Urinary bladder (tissue), 4 donors: ENCODE data around the gene ALLC. TPM values are rescaled to one million over a fixed set of nuclear protein-coding genes. Genes with fewer than 3 reads are reported as not detected.

Experiments
- DNase-seq: peaks from one replicate; pipeline ENCODE4 v3.0.0-alpha.2; 2015; ENCODE audit errors: extremely low spot score
- H3K27ac ChIP-seq: one replicate; pipeline ENCODE4 v1.5.1; 2013; ENCODE audit warnings: low read depth, mild to moderate bottlenecking, moderate library complexity
- H3K36me3 ChIP-seq: one replicate; pipeline ENCODE4 v1.6.1; 2013; ENCODE audit warnings: mild to moderate bottlenecking, moderate library complexity; ENCODE audit not compliant: insufficient read depth
- H3K4me1 ChIP-seq: one replicate; pipeline ENCODE4 v1.6.1; 2013; ENCODE audit warnings: mild to moderate bottlenecking, moderate library complexity; ENCODE audit not compliant: insufficient read depth
- H3K4me3 ChIP-seq: one replicate; pipeline ENCODE4 v1.5.1; 2013; ENCODE audit warnings: low read depth, low read length
- WGBS: extraction: QIAGEN DNeasy Blood & Tissue Kit; methylation state at CpG from one replicate; pipeline ENCODE4 v1.1.7; 2013; 5-methylcytosine and 5-hydroxymethylcytosine counted together
- polyA plus RNA-seq: library from polyadenylated mRNA; stranded (reverse); fragments of 200-250 nt; gene quantifications from one replicate; pipeline ENCODE4 v1.2.3, GENCODE V29; 2013
- total RNA-seq: library from RNA; depleted of rRNA; stranded (reverse); fragments of >200 nt; gene quantifications from one replicate; pipeline ENCODE4 v1.2.3, GENCODE V29; 2014
- donor health status: healthy with polysubstance abuse.
- donor health status: healthy.

The ALLC gene
- total and polyA plus RNA-seq, 2 donors = 0.16 to 0.19 TPM

GRCh38 chr2:3727397-3728045 is 69.5 kb downstream of the ALLC start:
- no peak for DNase-seq
- H3K36me3 ChIP-seq = no peaks in the 10 kb centered on the region
- no peaks in the 10 kb centered on the region for H3K4me1 ChIP-seq
- H3K27ac ChIP-seq = no peak overlapping the region
- H3K4me3 ChIP-seq = no peak overlapping the region
- 42% methylated on average over 12 of the region's 12 CpGs for WGBS

- Histone ChIP-seq H3K4me1 (no peaks in the 10 kb centered on the region), H3K27ac (no peak overlapping the region), H3K4me3 (no peak overlapping the region), H3K36me3 (no peaks in the 10 kb centered on the region)
- WGBS = 19% methylated on average over 22 of the region's 22 CpGs
- no peak for DNase-seq
Observed at GRCh38 chr2:3728104-3729054, 70.4 kb downstream of the ALLC start.

GRCh38 chr2:3729055-3729448 is 71.1 kb downstream of the ALLC start:
- H3K4me1 ChIP-seq = no peaks in the 10 kb centered on the region
- 81% methylated on average over 8 of the region's 8 CpGs for WGBS

GRCh38 chr2:3729786-3730185 is 71.8 kb downstream of the ALLC start:
- H3K4me1 ChIP-seq = no peaks in the 10 kb centered on the region
- H3K36me3 ChIP-seq = no peaks in the 10 kb centered on the region
- WGBS = 87% methylated on average over 9 of the region's 9 CpGs
- no peak overlapping the region for H3K27ac ChIP-seq
- H3K4me3 ChIP-seq = no peak overlapping the region
- no peak for DNase-seq

More at GRCh38 chr2:3729055-3729448, 71.1 kb downstream of the ALLC start:
- Histone ChIP-seq H3K4me3 (no peak overlapping the region), H3K27ac (no peak overlapping the region), H3K36me3 (no peaks in the 10 kb centered on the region)
- no peak for DNase-seq

GRCh38 chr2:3730646-3731045 is 72.6 kb downstream of the ALLC start:
- H3K27ac ChIP-seq = no peak overlapping the region
- H3K4me3 ChIP-seq = no peak overlapping the region
- no peaks in the 10 kb centered on the region for H3K36me3 ChIP-seq
- no peak for DNase-seq
- 74% methylated on average over 8 of the region's 8 CpGs for WGBS
- H3K4me1 ChIP-seq = no peaks in the 10 kb centered on the region

GRCh38 chr2:3731829-3732228 is 73.8 kb downstream of the ALLC start:
- no peaks in the 10 kb centered on the region for H3K36me3 ChIP-seq
- H3K4me1 ChIP-seq = no peaks in the 10 kb centered on the region
- WGBS = 94% methylated on average over 7 of the region's 7 CpGs
- H3K4me3 ChIP-seq = no peak overlapping the region
- H3K27ac ChIP-seq = no peak overlapping the region
- DNase-seq = no peak

- no peaks in the 10 kb centered on the region for H3K4me1 ChIP-seq
- H3K4me3 ChIP-seq = no peak overlapping the region
- no peaks in the 10 kb centered on the region for H3K36me3 ChIP-seq
- 85% methylated on average over 7 of the region's 7 CpGs for WGBS
- H3K27ac ChIP-seq = no peak overlapping the region
- no peak for DNase-seq
Observed at GRCh38 chr2:3736112-3736511, 78.1 kb downstream of the ALLC start.

- DNase-seq = no peak
- Histone ChIP-seq H3K4me3 (no peak overlapping the region), H3K36me3 (no peaks in the 10 kb centered on the region), H3K27ac (no peak overlapping the region), H3K4me1 (no peaks in the 10 kb centered on the region)
- 80% methylated on average over 9 of the region's 9 CpGs for WGBS
Observed at GRCh38 chr2:3737128-3737527, 79.1 kb downstream of the ALLC start.

- no peaks in the 10 kb centered on the region for H3K4me1 ChIP-seq
- H3K27ac ChIP-seq = no peak overlapping the region
- no peak overlapping the region for H3K4me3 ChIP-seq
- no peaks in the 10 kb centered on the region for H3K36me3 ChIP-seq
- WGBS = 42% methylated on average over 3 of the region's 3 CpGs
- DNase-seq = no peak
Observed at GRCh38 chr2:3738454-3738853, 80.5 kb downstream of the ALLC start.

GRCh38 chr2:3739313-3739712 is 81.3 kb downstream of the ALLC start:
- no peak for DNase-seq
- 91% methylated on average over 19 of the region's 19 CpGs for WGBS

GRCh38 chr2:3741396-3741795 is 83.4 kb downstream of the ALLC start:
- no peak for DNase-seq
- no peak overlapping the region for H3K27ac ChIP-seq
- no peaks in the 10 kb centered on the region for H3K4me1 ChIP-seq
- H3K4me3 ChIP-seq = no peak overlapping the region
- WGBS = 71% methylated on average over 8 of the region's 8 CpGs
- no peaks in the 10 kb centered on the region for H3K36me3 ChIP-seq

More at GRCh38 chr2:3739313-3739712, 81.3 kb downstream of the ALLC start:
- H3K4me1 ChIP-seq = no peaks in the 10 kb centered on the region
- no peak overlapping the region for H3K4me3 ChIP-seq
- H3K27ac ChIP-seq = no peak overlapping the region
- no peaks in the 10 kb centered on the region for H3K36me3 ChIP-seq

- 88% methylated on average over 13 of the region's 13 CpGs for WGBS
- H3K4me1 ChIP-seq = no peaks in the 10 kb centered on the region
- DNase-seq = no peak
- H3K4me3 ChIP-seq = no peak overlapping the region
- H3K27ac ChIP-seq = no peak overlapping the region
- H3K36me3 ChIP-seq = no peaks in the 10 kb centered on the region
Observed at GRCh38 chr2:3741867-3742602, 84.0 kb downstream of the ALLC start.

GRCh38 chr2:3742743-3743508 is 84.9 kb downstream of the ALLC start:
- no peak overlapping the region for H3K4me3 ChIP-seq
- no peaks in the 10 kb centered on the region for H3K36me3 ChIP-seq
- H3K27ac ChIP-seq = no peak overlapping the region
- 85% methylated on average over 5 of the region's 5 CpGs for WGBS
- no peak for DNase-seq
- H3K4me1 ChIP-seq = no peaks in the 10 kb centered on the region
